ENCODE results near the gene MRPS25. TPM values are rescaled to one million over a fixed set of nuclear protein-coding genes. Genes with fewer than 3 reads are reported as not detected.

The MRPS25 gene
- total RNA-seq, 4 donors from 2014 or later, result 63.3 to 91.6 (median 79.8) TPM

- 97% methylated on average over 2 of the region's 2 CpGs for WGBS, 2 donors
- Histone ChIP-seq H3K4me3 (replicated peaks in 1 of 3) (no peak overlapping the region), H3K27me3 (no peaks in the 10 kb centered on the region), H3K9me3 (no peaks in the 10 kb centered on the region), H3K27ac (no peak overlapping the region), H3K4me1 (peaks cover 17 to 22% of the 10 kb centered on the region in 2 donors), H3K36me3 (peaks cover 30 to 48% of the 10 kb centered on the region in 2 donors)
- intact Hi-C loops (cut with DNase I), result no loop called here
- DNase-seq, result no peak
- TF ChIP-seq CTCF (IDR thresholded peaks at IDR 0.05) (no peak), POLR2A (IDR thresholded peaks at IDR 0.05) (no peak)
These were observed 21.6 kb upstream of the MRPS25 start for GRCh38 chr3:15086699-15087098.

DNA sequence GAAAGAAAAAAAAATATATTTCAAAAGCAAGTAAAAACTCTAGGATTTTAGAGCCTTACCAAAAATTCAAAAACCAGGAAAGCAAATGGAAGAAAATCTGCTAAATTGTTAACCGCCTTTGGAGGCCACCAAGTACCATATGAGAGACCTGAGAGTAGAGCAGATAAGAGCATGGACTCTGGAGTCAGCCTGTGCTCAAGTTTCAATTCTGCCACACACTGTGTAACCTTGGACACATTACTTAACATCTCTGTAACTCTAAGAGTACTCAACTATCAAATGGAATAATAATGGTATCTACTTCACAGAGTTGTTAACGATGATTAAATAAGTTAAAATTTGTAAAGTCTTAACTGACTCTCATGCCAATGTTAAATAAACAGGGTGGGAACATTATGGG, 21.1 kb upstream of the MRPS25 start:
- Histone ChIP-seq H3K27me3 (no peaks in the 10 kb centered on the region), H3K4me1 (peaks cover 21 to 26% of the 10 kb centered on the region in 2 donors), H3K36me3 (peaks cover 30 to 51% of the 10 kb centered on the region in 2 donors), H3K27ac (no peak overlapping the region), H3K4me3 (replicated peaks in 1 of 3) (no peak overlapping the region), H3K9me3 (no peaks in the 10 kb centered on the region)
- TF ChIP-seq CTCF (IDR thresholded peaks at IDR 0.05), result no peak
- TF ChIP-seq POLR2A (IDR thresholded peaks at IDR 0.05), result no peak
- 94 to 97% methylated on average over 2 of the region's 2 CpGs for WGBS, 2 donors
- intact Hi-C loops (cut with DNase I), result no loop called here
- DNase-seq, result no peak

DNA sequence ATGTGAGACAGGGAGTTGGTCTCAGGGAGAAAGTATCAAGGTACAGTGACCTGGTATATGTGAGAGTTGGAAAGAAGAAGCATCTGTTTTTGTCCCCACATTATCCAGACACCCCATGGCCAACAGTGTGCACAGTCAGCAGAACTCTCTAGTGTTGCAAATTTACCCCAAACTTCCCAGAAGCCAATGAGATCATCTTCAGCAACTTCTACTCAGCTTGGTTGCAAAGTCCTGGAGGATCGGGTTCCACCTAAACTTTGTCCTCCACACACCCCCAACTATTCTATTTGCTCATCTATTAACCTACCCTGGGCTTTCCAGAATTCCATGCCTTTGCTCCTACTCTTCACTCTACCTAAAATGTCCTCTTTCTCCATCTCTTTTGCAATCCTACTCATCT, 18.1 kb upstream of the MRPS25 start:
- WGBS, 2 donors, result 94 to 100% methylated on average over 1 of the region's 1 CpG
- intact Hi-C loops (cut with DNase I), result no loop called here
- DNase-seq, result no peak
- TF ChIP-seq CTCF (IDR thresholded peaks at IDR 0.05) (no peak), POLR2A (IDR thresholded peaks at IDR 0.05) (no peak)
- no peaks in the 10 kb centered on the region for H3K27me3 ChIP-seq
- H3K4me3 ChIP-seq (replicated peaks in 1 of 3), result no peak overlapping the region
- H3K4me1 ChIP-seq, result peaks cover 18 to 28% of the 10 kb centered on the region in 2 donors
- peaks cover 45 to 64% of the 10 kb centered on the region in 2 donors for H3K36me3 ChIP-seq
- peak overlapping the region in 2 of 3 donors; percentile 84 to 85 for H3K27ac ChIP-seq
- H3K9me3 ChIP-seq, result no peaks in the 10 kb centered on the region

DNA sequence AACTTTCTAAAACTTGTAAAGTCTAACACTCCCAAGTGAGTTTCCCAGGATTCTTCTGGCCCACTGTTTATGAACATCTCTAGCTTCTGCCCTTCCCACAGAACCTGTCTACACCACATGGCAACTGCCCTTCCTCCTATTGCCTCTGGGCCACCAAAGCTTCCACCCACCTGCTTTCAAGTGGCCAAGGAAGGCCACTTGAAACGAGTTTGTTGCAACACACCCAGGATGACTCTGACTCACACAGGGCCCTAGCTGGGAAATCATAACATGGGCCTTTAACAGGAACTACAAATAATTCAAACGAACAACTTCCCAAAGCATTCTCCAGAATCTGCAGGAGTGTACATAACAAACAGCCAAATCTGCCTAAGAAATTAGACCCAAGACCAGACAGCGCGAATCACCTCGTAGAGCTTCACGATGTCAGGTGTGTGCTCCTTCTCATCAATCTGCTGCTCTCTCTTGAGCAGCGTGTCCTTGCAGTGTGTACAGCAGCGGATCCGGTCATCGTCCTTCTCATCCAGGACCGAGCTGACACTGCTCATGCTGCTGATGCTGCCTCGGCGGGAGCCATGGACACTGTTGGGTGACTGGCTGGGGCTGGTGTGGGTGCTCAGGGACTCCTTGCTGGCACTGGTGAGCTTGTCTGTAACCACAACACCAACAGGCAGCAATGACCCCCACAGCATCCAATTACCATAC, 17.0 kb upstream of the MRPS25 start:
- DNase-seq, result peak; percentile 83 to 85
- 70 to 72% methylated on average over 11 to 13 of the region's 13 CpGs for WGBS, 2 donors
- H3K4me3 ChIP-seq (replicated peaks in 1 of 3), result no peak overlapping the region
- TF ChIP-seq POLR2A (IDR thresholded peaks at IDR 0.05) (peak in 1 of 2 donors; percentile 21), CTCF (IDR thresholded peaks at IDR 0.05) (peak in 2 of 6 experiments; percentile 16 to 23)
- no peaks in the 10 kb centered on the region for H3K27me3 ChIP-seq
- peaks cover 57 to 73% of the 10 kb centered on the region in 2 donors for H3K36me3 ChIP-seq
- H3K27ac ChIP-seq, result peak overlapping the region; percentile 74 to 85 (median 84)
- intact Hi-C loops (cut with DNase I), result no loop called here
- H3K9me3 ChIP-seq, result no peaks in the 10 kb centered on the region
- peaks cover 18 to 28% of the 10 kb centered on the region in 2 donors for H3K4me1 ChIP-seq

GRCh38 chr3:15079091-15079490, 14.0 kb upstream of the MRPS25 start:
- no peak overlapping the region for H3K4me3 ChIP-seq (replicated peaks in 1 of 3)
- peaks cover 18 to 28% of the 10 kb centered on the region in 2 donors for H3K4me1 ChIP-seq
- intact Hi-C loops (cut with DNase I), result no loop called here
- DNase-seq, result no peak
- 94 to 96% methylated on average over 3 of the region's 3 CpGs for WGBS, 2 donors
- H3K36me3 ChIP-seq, result peaks cover 69 to 85% of the 10 kb centered on the region in 2 donors
- no peaks in the 10 kb centered on the region for H3K9me3 ChIP-seq
- no peak overlapping the region for H3K27ac ChIP-seq
- no peaks in the 10 kb centered on the region for H3K27me3 ChIP-seq
- TF ChIP-seq POLR2A (IDR thresholded peaks at IDR 0.05) (no peak), CTCF (IDR thresholded peaks at IDR 0.05) (no peak)

Measured in thyroid gland (tissue), 4 donors.